B cell (primary cell): ENCODE results near the gene PTS. TPM values are rescaled to one million over a fixed set of nuclear protein-coding genes. Genes with fewer than 3 reads are reported as not detected.

Source experiments
- ATAC-seq: fragments of 200-7000 bp; cut with Tn5 transposase; one replicate; pipeline ENCODE4 v1.10.0; 2021; ENCODE audit warnings: low read depth, mild to moderate bottlenecking, moderate number of reproducible peaks, moderate library complexity
- CTCF ChIA-PET: fragments of 350-600 bp; sonication (Branson Sonifier 250); formaldehyde crosslinking; loops from one replicate; lab custom pipeline; 2021; ENCODE audit warnings: antibody characterized with exemption, inconsistent platforms; lab: Charles Lee
- POLR2A ChIA-PET: fragments of 350-600 bp; sonication (Branson Sonifier 250); formaldehyde crosslinking; loops from one replicate; lab custom pipeline; 2021; ENCODE audit warnings: antibody characterized with exemption; lab: Charles Lee
- DNase-seq: peaks from one replicate; pipeline ENCODE4 v3.0.0; 2013
- H2AFZ ChIP-seq: 2 replicates; pipeline ENCODE4 v1.6.1; 2012; ENCODE audit warnings: mild to moderate bottlenecking, low read depth, low read length; ENCODE audit not compliant: insufficient read depth, poor library complexity, severe bottlenecking
- H3K27ac ChIP-seq, 2 donors: 1 replicate in 1 of 2; 2 replicates in 1 of 2; pipeline ENCODE4 v1.5.1; 2012 to 2013; ENCODE audit warnings: low read length in 2 of 2, mild to moderate bottlenecking in 2 of 2, moderate library complexity in 1 of 2
- H3K27me3 ChIP-seq, 4 experiments: fragments of 200-600 bp in 1 of 4; sonication (generic) in 1 of 4; replicated peaks in 1 of 4; 1 replicate in 2 of 4; 2 replicates in 2 of 4; pipeline versions ENCODE4 v1.6.1 to v1.7.0; 2013 to 2016; ENCODE audit warnings: low read length in 3 of 4, mild to moderate bottlenecking in 2 of 4, mixed read lengths in 1 of 4, moderate library complexity in 1 of 4; ENCODE audit not compliant: insufficient read depth in 4 of 4, control insufficient read depth in 3 of 4; ENCODE audit errors: control extremely low read depth in 1 of 4
- H3K36me3 ChIP-seq, 2 experiments: replicated peaks in 1 of 2; 1 replicate in 1 of 2; 2 replicates in 1 of 2; pipeline versions ENCODE4 v1.6.1 to v1.7.1; 2013; ENCODE audit warnings: low read length in 1 of 2; ENCODE audit not compliant: insufficient read depth in 2 of 2, control insufficient read depth in 1 of 2; ENCODE audit errors: control extremely low read depth in 1 of 2, extremely low read depth in 1 of 2
- H3K4me1 ChIP-seq, 2 donors: fragments of 200-600 bp in 1 of 2; sonication (generic) in 1 of 2; 1 replicate in 1 of 2; 2 replicates in 1 of 2; pipeline versions ENCODE4 v1.5.1 to v1.6.1; 2013 to 2017; ENCODE audit warnings: low read length in 2 of 2; ENCODE audit not compliant: control insufficient read depth in 2 of 2, insufficient read depth in 2 of 2
- H3K4me2 ChIP-seq: replicated peaks from 2 replicates; pipeline ENCODE3; 2012; ENCODE audit warnings: mild to moderate bottlenecking, low read depth, low read length; ENCODE audit not compliant: poor library complexity, severe bottlenecking
- H3K4me3 ChIP-seq, 5 experiments: fragments of 200-600 bp in 1 of 5; sonication (generic) in 1 of 5; 1 replicate in 3 of 5; 2 replicates in 2 of 5; pipeline versions ENCODE4 v1.5.1 to v1.7.0; 2011 to 2016; ENCODE audit warnings: low read length in 4 of 5, mild to moderate bottlenecking in 4 of 5, low read depth in 2 of 5, control low read depth in 1 of 5, moderate library complexity in 1 of 5; ENCODE audit not compliant: insufficient read depth in 1 of 5; ENCODE audit errors: control extremely low read depth in 1 of 5, extremely low read depth in 1 of 5
- H3K79me2 ChIP-seq: fragments of 200-600 bp; sonication (generic); one replicate; pipeline ENCODE4 v1.6.0; 2016; ENCODE audit warnings: low read length; ENCODE audit not compliant: control insufficient read depth, insufficient read depth
- H3K9ac ChIP-seq: fragments of 200-600 bp; sonication (generic); 2 replicates; pipeline ENCODE4 v1.6.1; 2017; ENCODE audit warnings: mild to moderate bottlenecking, low read length, moderate library complexity
- H3K9me3 ChIP-seq, 3 donors: one replicate each; pipeline versions ENCODE4 v1.6.1 to v1.7.1; 2013; ENCODE audit warnings: low read length in 2 of 3; ENCODE audit not compliant: control insufficient read depth in 2 of 3, insufficient read depth in 1 of 3; ENCODE audit errors: control extremely low read depth in 1 of 3
- H4K20me1 ChIP-seq: 2 replicates; pipeline ENCODE4 v1.6.0; 2012; ENCODE audit warnings: mild to moderate bottlenecking, low read length; ENCODE audit not compliant: insufficient read depth, control insufficient read depth, poor library complexity, severe bottlenecking
- H3K27ac Mint-ChIP-seq: one replicate; pipeline ENCODE4 v1.8.0; 2021; ENCODE audit warnings: mixed read lengths
- H3K27me3 Mint-ChIP-seq: one replicate; pipeline ENCODE4 v1.8.0; 2021; ENCODE audit warnings: mixed read lengths
- H3K4me1 Mint-ChIP-seq: one replicate; pipeline ENCODE4 v1.8.0; 2021; ENCODE audit warnings: mixed read lengths
- H3K4me3 Mint-ChIP-seq: one replicate; pipeline ENCODE4 v1.8.0; 2021; ENCODE audit warnings: mixed read lengths
- H3K9me3 Mint-ChIP-seq: one replicate; pipeline ENCODE4 v1.8.0; 2022; ENCODE audit warnings: mixed read lengths; ENCODE audit not compliant: insufficient read depth
- CTCF ChIP-seq: fragments of 200-600 bp; IDR thresholded peaks from one replicate; pipeline ENCODE4 v1.8.0; 2022; ENCODE audit warnings: antibody characterized with exemption, mild to moderate bottlenecking
- EZH2 ChIP-seq: IDR thresholded peaks from 2 replicates; pipeline ENCODE4 v1.6.1; 2012; ENCODE audit warnings: borderline replicate concordance, low read depth, mild to moderate bottlenecking, moderate library complexity, low read length; ENCODE audit not compliant: insufficient read depth, poor library complexity, severe bottlenecking
- whole genome bisulfite sequencing: methylation state at CpG from one replicate; pipeline ENCODE4 v1.1.5; 2013; ENCODE audit warnings: missing lambda C conversion rate; ENCODE audit not compliant: insufficient coverage; 5-methylcytosine and 5-hydroxymethylcytosine counted together
- intact Hi-C: fragments of 100-400 bp; cut with micrococcal nuclease; formaldehyde crosslinking; loops from one replicate; pipeline ENCODE4 v1.10.0; 2022
- polyA plus RNA-seq: library from polyadenylated mRNA; depleted of rRNA; stranded (reverse); fragments of >200 nt; gene quantifications from 2 replicates; pipeline ENCODE4 v1.2.3, GENCODE V29; 2012
- total RNA-seq, 2 donors: library from RNA; stranded (reverse); fragments of 120-200 nt in 1 of 2; gene quantifications; 1 replicate in 1 of 2; 2 replicates in 1 of 2; pipeline versions ENCODE4 v1.2.3 to v1.2.4, GENCODE V29; 2013 to 2022

PTS gene
- total and polyA plus RNA-seq, 2 donors (not counting 1 experiment from before 2014, with no cell fraction given): 36.2 to 36.9 TPM

- Histone ChIP-seq H3K9ac (no peak overlapping the region), H3K36me3 (no peaks in the 10 kb centered on the region), H3K27ac (no peak overlapping the region), H3K27me3 (no peaks in the 10 kb centered on the region), H3K4me1 (no peaks in the 10 kb centered on the region), H2AFZ (no peak overlapping the region), H3K79me2 (no peaks in the 10 kb centered on the region), H4K20me1 (no peaks in the 10 kb centered on the region), H3K4me2 (no peak overlapping the region), H3K4me3 (no peak overlapping the region), H3K9me3 (no peaks in the 10 kb centered on the region)
- POLR2A ChIA-PET: no interaction called here
- intact Hi-C loops: no loop called here
- DNase-seq (no peak), ATAC-seq (no peak)
- Mint-ChIP-seq H3K4me3 (no peak overlapping the region), H3K9me3 (no peaks in the 10 kb centered on the region), H3K4me1 (no peaks in the 10 kb centered on the region), H3K27me3 (no peaks in the 10 kb centered on the region), H3K27ac (no peak overlapping the region)
- no CpG with 5 or more reads among the region's 3 CpGs for WGBS
- CTCF ChIA-PET: interaction anchor here (0.5 kb wide), 1 partner anchor 982 kb away, joined by 3 read pairs; no protein-coding TSS in a partner anchor
- TF ChIP-seq CTCF (no peak), EZH2 (no peak)
Measured at GRCh38 chr11:112253605-112254242, 27.5 kb downstream of the PTS start.

GRCh38 chr11:112255067-112255720 lies 29.0 kb downstream of the PTS start:
- Mint-ChIP-seq H3K27me3 (no peaks in the 10 kb centered on the region), H3K4me3 (no peak overlapping the region), H3K4me1 (no peaks in the 10 kb centered on the region), H3K9me3 (no peaks in the 10 kb centered on the region), H3K27ac (no peak overlapping the region)
- no peak for TF ChIP-seq EZH2
- Histone ChIP-seq H2AFZ (no peak overlapping the region), H3K27ac (no peak overlapping the region), H3K4me1 (no peaks in the 10 kb centered on the region), H3K27me3 (no peaks in the 10 kb centered on the region), H3K9me3 (no peaks in the 10 kb centered on the region), H3K9ac (no peak overlapping the region), H3K36me3 (no peaks in the 10 kb centered on the region), H3K79me2 (no peaks in the 10 kb centered on the region), H3K4me2 (no peak overlapping the region), H4K20me1 (no peaks in the 10 kb centered on the region), H3K4me3 (no peak overlapping the region)
- ATAC-seq (no peak), DNase-seq (no peak)
- WGBS: 49% methylated on average over 15 of the region's 15 CpGs
- POLR2A ChIA-PET: no interaction called here
- CTCF ChIA-PET: no interaction called here
- intact Hi-C loops: no loop called here
